ENCODE measurements around the gene PRKAG2.
"Not testable (repeated sequence)": the region's sequence is repeated elsewhere in the genome, so short reads cannot be mapped to it uniquely, and the experiment has no call there.

The PRKAG2 gene

DNA sequence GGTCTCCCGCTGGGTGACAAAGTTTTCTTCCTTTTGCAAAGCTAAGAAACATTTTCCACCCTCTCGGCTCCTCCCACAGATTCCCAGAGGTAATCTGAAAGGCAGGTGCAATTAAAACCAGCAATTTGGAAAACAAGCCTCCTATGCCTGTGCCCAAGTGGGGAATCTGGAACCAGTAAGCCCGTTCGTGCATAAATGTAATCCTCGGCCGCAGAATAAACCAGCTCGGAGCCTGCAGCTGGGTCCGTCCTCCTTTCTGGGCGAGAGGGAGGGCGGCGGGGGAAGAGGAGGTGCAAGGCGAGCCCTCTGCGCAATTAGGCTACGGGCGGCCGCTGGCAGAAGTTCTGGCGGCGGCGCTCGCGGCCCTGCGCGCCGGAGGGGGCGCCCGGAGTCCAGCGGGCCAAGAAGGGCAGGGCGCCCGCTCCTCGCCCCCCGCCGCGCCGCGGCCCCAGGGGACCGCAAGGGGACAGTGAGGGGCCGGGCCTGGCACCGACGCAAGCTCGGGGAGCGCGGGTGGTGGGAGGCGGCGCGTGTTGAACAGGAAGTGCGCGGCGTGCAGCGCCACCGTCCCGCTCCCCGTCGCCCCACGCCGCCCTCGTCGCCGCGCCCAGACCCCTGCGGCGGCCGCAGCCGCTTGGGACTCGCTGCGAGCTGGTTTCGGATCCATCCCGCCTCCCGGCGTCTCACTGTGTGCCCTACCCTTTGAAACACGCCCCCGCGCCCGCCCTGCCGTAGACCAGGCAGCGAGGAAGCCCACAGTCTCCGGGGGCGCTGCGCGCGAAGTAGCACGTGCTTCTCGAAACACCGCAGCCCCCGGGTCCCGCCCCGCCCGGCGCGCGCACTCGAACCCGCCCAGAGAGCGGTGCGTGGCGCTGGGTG lies at the start of gene PRKAG2:
TSS of gene PRKAG2 (minus strand) at position 217 of the 879 bp plus-strand sequence. CDS start 495 bp downstream, outside the sequence.
- DNase-seq: peak; percentile 77 to 81

GRCh38 chr7:151926336-151926712 lies 49.4 kb upstream of the PRKAG2 start:
- no peak for DNase-seq

DNA sequence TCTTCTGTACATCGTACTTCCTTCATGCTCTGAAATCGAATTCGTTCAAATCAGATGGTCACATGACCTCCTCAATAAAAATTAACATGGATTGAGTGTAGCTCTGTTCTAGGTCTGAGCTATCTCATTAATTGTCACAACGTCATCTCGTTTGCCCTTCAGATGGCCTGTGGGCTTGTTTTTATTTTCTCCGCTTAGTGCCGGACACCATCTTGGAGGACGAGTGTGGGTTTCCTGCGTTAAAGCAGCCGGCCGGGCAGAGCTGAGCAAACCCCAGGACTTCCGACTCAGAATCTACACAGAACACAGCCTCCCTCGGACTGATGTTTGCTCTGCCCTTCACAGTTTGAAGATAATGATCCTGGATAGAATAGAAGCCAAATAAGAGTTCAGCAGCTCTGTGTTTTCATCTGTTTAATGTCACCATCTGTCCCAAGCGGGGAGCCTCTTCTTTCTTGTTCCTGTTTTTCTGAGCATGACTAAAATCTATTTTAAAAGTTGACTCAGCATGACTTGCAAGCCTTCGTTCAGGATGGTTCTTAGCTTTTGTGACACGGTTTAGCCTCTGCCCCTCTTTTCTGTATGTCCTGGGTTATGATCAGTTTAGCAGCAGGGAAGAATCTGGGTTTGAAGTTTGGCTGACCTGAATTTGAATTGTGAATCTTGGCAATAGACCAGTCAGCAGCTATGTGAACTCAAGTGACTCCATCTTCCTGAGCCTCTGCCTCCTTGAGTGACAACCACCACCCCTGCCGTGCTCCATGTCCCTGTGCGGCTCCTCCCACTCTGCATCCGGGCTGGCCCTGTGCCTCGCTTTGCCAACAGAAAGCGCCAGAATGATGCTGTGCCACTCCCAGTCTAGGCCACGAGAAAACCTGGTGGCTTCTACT lies 48.8 kb upstream of the PRKAG2 start:
- DNase-seq: no peak

DNA sequence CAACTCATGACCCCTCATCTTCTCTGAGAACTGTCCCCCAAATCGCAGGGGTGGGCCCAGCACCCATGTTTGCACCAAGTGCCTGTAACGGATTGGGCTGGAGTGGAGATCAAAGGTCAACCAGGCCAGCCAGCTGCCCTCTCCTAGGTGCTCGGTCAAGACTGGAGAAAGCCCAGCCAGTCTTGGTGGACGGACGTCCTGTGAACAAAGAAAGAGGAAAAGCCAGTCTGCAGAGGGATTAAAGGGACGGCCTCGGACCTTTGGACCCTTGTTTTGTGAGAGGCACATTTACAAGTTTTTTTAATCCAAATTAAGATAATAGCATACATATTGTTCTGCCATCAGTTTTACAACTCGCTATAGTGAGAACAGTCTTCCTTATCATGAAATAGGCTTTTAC lies 47.6 kb upstream of the PRKAG2 start:
- DNase-seq: no peak

DNA sequence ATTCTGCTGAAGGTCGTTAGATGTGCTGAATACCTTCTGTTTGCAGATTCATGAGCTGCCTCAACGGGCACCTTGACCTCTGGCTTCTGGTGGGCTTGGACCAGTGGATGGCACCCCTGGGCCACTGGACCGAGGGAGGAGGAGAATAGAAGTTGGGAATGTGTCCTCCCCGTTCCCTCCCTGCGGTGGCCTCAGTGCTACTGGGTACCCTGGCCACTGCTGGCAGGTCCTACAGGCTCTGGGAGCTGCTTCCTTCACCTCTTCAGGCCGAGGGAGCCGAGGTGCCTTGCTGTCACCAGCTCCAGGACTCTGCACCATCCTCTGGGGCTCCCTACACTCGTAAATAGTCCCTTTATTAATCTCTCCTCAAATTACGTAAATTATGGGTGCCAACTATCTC lies 47.1 kb upstream of the PRKAG2 start:
- DNase-seq: no peak

- DNase-seq: no peak
These were observed 46.4 kb upstream of the PRKAG2 start for GRCh38 chr7:151923097-151923876.

DNA sequence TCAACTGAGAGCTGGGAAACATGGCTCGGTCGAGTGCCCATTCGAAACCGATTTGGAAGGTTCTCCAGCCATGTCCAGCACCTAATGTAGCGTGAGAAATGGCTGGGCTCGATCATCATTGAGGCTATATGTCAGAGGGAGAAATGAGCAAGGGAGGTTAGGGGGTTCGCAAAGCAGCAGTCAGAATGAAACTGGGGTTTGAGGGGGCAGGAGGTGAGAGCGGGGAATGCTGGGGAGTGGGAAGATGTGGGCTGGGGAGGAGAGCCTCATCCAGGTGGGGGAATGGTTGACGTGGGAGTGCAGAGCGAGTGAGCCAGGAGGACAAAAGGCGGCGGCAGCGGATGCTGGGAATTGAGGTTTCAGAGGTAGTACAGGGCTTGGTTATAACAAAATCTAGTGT lies 44.5 kb upstream of the PRKAG2 start:
- DNase-seq: no peak

DNA sequence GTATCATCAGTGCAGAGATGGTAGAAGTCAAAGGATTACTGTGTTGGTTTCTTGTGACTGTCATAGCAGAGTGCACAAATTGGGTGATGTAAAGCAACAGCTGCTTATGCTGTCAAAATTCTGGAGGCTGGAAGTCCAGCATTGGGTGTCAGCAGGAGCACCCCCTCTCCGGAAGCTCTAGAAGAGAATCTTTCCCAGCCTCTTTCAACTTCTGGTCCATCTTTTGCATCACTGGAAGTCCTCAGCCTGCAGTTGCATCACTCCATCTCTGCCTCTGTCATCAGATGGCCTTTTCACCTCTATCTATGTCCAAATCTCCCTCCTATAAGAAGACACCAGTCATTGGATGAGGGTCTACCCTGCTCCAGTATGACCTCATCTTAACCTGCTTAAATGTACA lies 43.6 kb upstream of the PRKAG2 start:
- no peak for DNase-seq

GRCh38 chr7:151919595-151919994 lies 42.7 kb upstream of the PRKAG2 start:
- no peak for DNase-seq

- no peak for DNase-seq
These were observed 41.6 kb upstream of the PRKAG2 start for GRCh38 chr7:151918510-151918843.

DNA sequence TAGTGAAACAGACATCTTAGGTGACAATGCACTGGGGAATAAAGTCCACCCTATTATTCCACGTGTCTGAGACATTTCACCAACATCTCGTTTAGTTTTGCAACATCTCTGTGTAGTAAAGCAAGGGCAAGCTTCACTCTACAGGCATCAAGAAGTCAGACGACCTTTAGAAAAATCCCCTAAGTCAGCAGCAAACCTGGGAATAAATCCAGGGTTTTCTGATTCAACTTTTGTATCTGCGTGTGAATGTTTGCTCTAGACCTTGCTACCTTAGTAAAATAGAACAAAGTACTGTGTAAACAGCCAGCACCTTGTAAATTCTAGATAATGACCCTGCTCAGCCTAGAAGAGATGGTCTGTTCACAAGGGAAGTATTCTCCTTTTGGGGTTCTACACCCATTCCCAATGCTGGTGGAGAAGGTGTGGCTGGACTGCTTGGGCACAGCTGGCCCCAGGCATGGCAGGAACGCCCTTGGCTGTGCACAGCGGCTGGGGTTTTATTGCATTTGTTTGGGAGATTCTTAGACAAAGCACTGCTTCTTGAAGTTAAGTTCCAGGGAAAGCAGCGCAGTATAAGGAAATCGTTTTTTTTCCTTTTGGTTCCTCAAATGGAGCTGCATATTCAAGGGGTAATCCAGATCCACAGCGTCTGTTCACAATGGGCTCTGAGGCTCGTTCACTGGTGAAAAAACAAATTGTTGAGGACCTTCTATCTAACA lies 41.0 kb upstream of the PRKAG2 start:
- DNase-seq: no peak

- no peak for DNase-seq
These were observed 37.1 kb upstream of the PRKAG2 start for GRCh38 chr7:151914051-151914450.

- DNase-seq: not testable (repeated sequence)
These were observed 33.7 kb upstream of the PRKAG2 start for GRCh38 chr7:151910655-151911054.

- not testable (repeated sequence) for DNase-seq
These were observed 30.2 kb upstream of the PRKAG2 start for GRCh38 chr7:151907115-151907514.

GRCh38 chr7:151905766-151906165 lies 28.9 kb upstream of the PRKAG2 start:
- no peak for DNase-seq

DNA sequence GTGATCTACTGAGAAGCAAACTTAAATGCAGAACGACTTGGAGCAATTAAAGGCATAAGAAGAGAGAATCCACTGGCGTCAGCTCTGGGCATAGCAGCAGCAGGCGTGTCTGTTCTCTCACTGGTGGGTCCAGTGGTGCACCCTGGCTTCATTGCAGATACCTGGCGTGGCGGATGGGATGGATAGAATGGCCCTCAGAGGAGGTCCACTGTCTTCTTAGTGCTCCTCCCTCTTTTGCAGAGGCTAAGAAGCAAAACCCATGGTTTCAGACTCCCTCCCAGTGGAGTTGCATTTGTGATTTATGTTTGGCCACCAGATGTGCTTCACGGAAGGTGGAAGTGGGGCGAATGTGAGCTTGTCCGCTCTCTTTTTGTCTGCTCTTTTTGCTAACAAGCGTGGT lies 28.4 kb upstream of the PRKAG2 start:
- no peak for DNase-seq

DNA sequence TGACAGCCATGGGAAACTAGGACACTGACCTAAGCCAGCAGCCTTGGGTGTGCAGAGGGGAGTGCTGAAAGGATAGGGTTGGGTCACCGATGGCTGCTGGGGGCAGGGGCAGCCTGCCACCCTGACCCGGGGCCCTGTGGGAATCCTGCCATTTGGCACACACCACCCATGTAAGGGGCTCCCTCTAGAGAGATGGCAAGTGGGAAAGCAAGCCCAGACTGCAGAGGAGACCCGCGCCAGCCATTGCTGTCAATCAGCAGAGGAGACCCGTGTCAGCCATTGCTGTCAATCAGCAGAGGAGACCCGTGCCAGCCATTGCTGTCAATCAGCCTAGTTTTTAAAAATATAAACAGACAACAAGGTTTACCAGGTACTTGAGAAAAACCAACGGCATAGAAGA lies 27.4 kb upstream of the PRKAG2 start:
- no peak for DNase-seq

DNA sequence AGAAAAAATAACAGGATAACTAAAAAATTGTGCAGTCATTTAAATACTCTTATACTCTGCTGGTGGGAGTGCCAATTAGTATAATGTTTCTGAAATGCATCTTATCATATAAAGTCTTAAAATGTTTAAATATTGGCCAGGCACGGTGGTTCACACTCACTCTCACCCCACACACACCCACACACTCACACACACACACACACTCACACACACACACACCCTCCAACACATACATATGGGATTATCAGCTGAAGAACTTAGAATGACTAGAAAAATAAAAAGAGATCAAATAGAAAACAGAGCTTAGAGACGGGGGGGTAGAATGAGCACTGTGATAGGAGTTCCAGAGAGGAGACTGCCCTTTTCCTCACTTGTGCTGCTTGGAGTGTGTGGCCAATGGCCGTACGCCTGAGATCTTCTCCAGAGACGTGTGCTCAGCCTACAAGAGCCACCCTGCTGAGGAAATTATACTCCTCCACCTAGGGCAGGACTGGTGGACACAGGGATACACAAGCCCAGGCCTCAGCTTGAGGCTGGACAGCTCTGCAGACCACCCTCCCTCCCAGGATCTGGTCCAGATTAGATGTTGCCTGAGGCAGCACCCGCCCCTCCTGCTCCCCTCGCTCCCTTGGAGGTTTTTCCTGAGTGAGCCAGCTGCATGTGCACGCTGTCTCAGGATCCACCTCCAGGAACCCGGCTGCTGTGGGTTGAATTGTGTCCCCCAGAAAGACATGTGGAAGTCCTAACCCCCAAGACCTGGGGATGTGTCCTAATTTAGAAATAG lies 26.5 kb upstream of the PRKAG2 start:
- DNase-seq: no peak

GRCh38 chr7:151902311-151902710 lies 25.4 kb upstream of the PRKAG2 start:
- no peak for DNase-seq

DNA sequence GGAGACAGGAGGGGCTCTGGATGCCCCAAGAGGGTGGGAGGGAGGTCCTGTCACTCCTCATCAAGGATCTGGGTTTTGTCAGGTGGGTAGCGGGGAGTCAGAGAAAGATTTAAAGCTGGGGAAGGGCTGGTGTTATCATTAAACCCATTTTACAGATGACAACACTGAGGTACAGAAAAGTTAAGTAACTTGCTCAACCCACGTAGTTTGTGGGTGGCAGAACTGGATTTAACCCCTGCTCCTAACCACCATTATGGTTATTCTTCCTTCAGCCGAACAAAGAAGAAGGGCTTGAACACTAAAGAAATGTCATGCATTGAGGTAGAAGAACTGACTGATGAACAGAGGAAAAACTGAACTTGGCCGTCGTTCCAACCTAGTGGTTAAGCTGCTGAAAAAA lies 24.9 kb upstream of the PRKAG2 start:
- no peak for DNase-seq

DNA sequence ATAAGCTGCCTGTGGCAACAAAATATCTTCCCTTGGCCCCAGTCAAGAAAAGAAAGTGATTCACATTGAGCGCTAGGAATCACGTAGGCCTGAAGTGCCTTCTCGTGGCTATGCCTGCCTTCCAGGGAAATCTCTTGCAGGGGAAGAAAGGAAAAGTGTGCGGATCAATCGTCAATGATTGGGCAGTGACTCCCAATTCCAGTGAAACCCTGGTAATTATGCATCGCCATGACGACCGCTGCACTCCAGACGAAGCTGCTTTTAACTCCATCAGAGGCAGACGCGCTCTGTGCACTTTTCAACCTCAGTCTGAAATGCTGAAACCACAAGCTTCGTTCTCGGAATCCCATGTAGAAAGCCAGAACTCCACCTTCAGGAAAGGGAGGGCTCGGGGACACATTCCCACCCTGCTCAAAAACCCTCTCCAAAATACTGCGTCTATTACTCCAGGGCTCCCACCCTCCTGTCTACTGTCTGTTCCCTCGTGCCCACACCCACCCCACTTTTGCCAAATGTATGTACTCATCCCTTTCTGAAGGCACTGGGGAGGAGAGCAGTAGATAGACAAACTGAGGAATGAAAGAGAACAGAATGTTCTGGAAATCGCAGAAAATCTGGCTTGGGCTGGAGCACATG lies 24.2 kb upstream of the PRKAG2 start:
- DNase-seq: no peak
